GM23338 (cell line): Measurements from ENCODE around the gene GPD2. TPM values are rescaled to one million over a fixed set of nuclear protein-coding genes. Genes with fewer than 3 reads are reported as not detected.
A peak's percentile ranks its signal among the peaks of the same experiment; 100 is the strongest.

Experiments used
- ATAC-seq: fragments of 200-7000 bp; cut with Tn5 transposase; 3 replicates; pipeline ENCODE4 v1.9.1; 2020
- DNase-seq: peaks from one replicate; pipeline ENCODE4 v3.0.0-alpha.2; 2015; ENCODE audit warnings: low spot score
- H2AFZ ChIP-seq: fragments of 200-600 bp; sonication (generic); 2 replicates; pipeline ENCODE4 v1.8.0; 2016; ENCODE audit warnings: antibody characterized with exemption, mild to moderate bottlenecking, moderate library complexity
- H3F3A ChIP-seq: fragments of 200-600 bp; sonication (generic); replicated peaks from 2 replicates; pipeline ENCODE4 v1.8.0; 2017; ENCODE audit warnings: antibody characterized with exemption, mixed run types, low read depth
- H3K27ac ChIP-seq: fragments of 200-600 bp; sonication (generic); 2 replicates; pipeline ENCODE4 v1.6.1; 2016; ENCODE audit warnings: low read depth
- H3K27me3 ChIP-seq: fragments of 200-600 bp; sonication (generic); 2 replicates; pipeline ENCODE4 v1.8.0; 2016; ENCODE audit warnings: mild to moderate bottlenecking, mixed run types, moderate library complexity; ENCODE audit not compliant: insufficient read depth
- H3K36me3 ChIP-seq: fragments of 200-600 bp; sonication (generic); 2 replicates; pipeline ENCODE4 v1.8.0; 2016; ENCODE audit warnings: mild to moderate bottlenecking; ENCODE audit not compliant: insufficient read depth
- H3K4me1 ChIP-seq: fragments of 200-600 bp; sonication (generic); 2 replicates; pipeline ENCODE4 v1.8.0; 2016; ENCODE audit warnings: mild to moderate bottlenecking, moderate library complexity; ENCODE audit not compliant: insufficient read depth
- H3K4me2 ChIP-seq: fragments of 200-600 bp; sonication (generic); 2 replicates; pipeline ENCODE4 v1.7.1; 2017; ENCODE audit warnings: mixed run types
- H3K4me3 ChIP-seq: fragments of 200-600 bp; sonication (generic); 2 replicates; pipeline ENCODE4 v1.6.1; 2016; ENCODE audit warnings: mixed run types
- H3K79me2 ChIP-seq: fragments of 200-600 bp; sonication (generic); replicated peaks from 2 replicates; pipeline ENCODE4 v1.8.0; 2017; ENCODE audit warnings: mild to moderate bottlenecking; ENCODE audit not compliant: insufficient read depth
- H3K9me2 ChIP-seq: fragments of 200-600 bp; sonication (generic); 2 replicates; pipeline ENCODE4 v1.8.0; 2017; ENCODE audit not compliant: insufficient read depth
- H4K20me1 ChIP-seq: fragments of 200-600 bp; sonication (generic); replicated peaks from 2 replicates; pipeline ENCODE4 v1.8.0; 2017; ENCODE audit warnings: mild to moderate bottlenecking; ENCODE audit not compliant: insufficient read depth
- H3K27ac Mint-ChIP-seq: 2 replicates; pipeline ENCODE4 v1.8.0; 2020; ENCODE audit warnings: inconsistent platforms, mild to moderate bottlenecking, moderate library complexity, mixed read lengths
- H3K27me3 Mint-ChIP-seq: 3 replicates; pipeline ENCODE4 v1.8.0; 2022; ENCODE audit warnings: low read depth, mild to moderate bottlenecking, moderate library complexity, mixed read lengths, inconsistent platforms; ENCODE audit not compliant: insufficient read depth, poor library complexity
- H3K36me3 Mint-ChIP-seq: 3 replicates; pipeline ENCODE4 v1.8.0; 2021; ENCODE audit warnings: low read depth, mild to moderate bottlenecking, inconsistent platforms, moderate library complexity, mixed read lengths
- H3K4me1 Mint-ChIP-seq: 3 replicates; pipeline ENCODE4 v1.8.0; 2020; ENCODE audit warnings: mild to moderate bottlenecking, inconsistent platforms, mixed read lengths
- H3K4me3 Mint-ChIP-seq: 3 replicates; pipeline ENCODE4 v1.8.0; 2021; ENCODE audit warnings: moderate library complexity, mild to moderate bottlenecking, inconsistent platforms, mixed read lengths
- H3K9me3 Mint-ChIP-seq: 3 replicates; pipeline ENCODE4 v1.8.0; 2020; ENCODE audit warnings: moderate library complexity, mild to moderate bottlenecking, inconsistent platforms, mixed read lengths
- CREB1 ChIP-seq: fragments of 250-450 bp; sonication (Bioruptor Pico); IDR thresholded peaks from 2 replicates; pipeline ENCODE4 v1.5.0; 2020; ENCODE audit warnings: low read depth, mild to moderate bottlenecking, moderate library complexity
- EZH2phosphoT487 ChIP-seq: fragments of 200-600 bp; sonication (generic); IDR thresholded peaks from one replicate; pipeline ENCODE4 v1.8.1; 2018; ENCODE audit warnings: antibody characterized with exemption; ENCODE audit not compliant: unreplicated experiment
- POLR2AphosphoS5 ChIP-seq: IDR thresholded peaks from 2 replicates; pipeline ENCODE4 v1.6.1; 2016; ENCODE audit warnings: antibody characterized with exemption, low read depth
- STAT1 ChIP-seq: IDR thresholded peaks from one replicate; pipeline ENCODE4 v1.6.1; 2016; ENCODE audit warnings: antibody characterized with exemption; ENCODE audit not compliant: unreplicated experiment
- ZNF114 ChIP-seq: fragments of 250-450 bp; sonication (Bioruptor Pico); IDR thresholded peaks from 2 replicates; pipeline ENCODE4 v1.5.0; 2020; ENCODE audit warnings: mild to moderate bottlenecking, moderate library complexity
- ZNF331 ChIP-seq: fragments of 250-450 bp; sonication (Bioruptor Pico); IDR thresholded peaks from 2 replicates; pipeline ENCODE4 v1.5.0; 2020; ENCODE audit warnings: low read depth, mild to moderate bottlenecking, moderate library complexity
- long read RNA-seq: library from polyadenylated mRNA; unstranded; transcript quantifications from one replicate; pipeline ENCODE4 v2.0.0, GENCODE V29; 2020; ENCODE audit not compliant: unreplicated experiment
- polyA plus RNA-seq: library from polyadenylated mRNA; unstranded; fragments of >200 nt; fragmentation: Nextera tagmentation; extraction: Ambion mirVana; gene quantifications from 2 replicates; pipeline ENCODE4 v1.2.1, GENCODE V29; 2016
- total RNA-seq: library from RNA; depleted of rRNA; stranded (reverse); fragments of >200 nt; shearing (Covaris generic); gene quantifications from 2 replicates; pipeline ENCODE4 v1.2.3, GENCODE V29; 2014; rRNA removed
- TF ChIP-seq, protein P1 (sequence below): IDR thresholded peaks from 2 replicates; pipeline ENCODE4 v1.6.1; 2016; ENCODE audit warnings: antibody characterized with exemption
- TF ChIP-seq, protein P2 (sequence below), 2 experiments: fragments of 200-600 bp in 1 of 2; sonication (generic) in 1 of 2; conservative IDR thresholded peaks; 2 replicates each; pipeline versions ENCODE4 v1.5.1 to v1.6.1; 2016 to 2017; ENCODE audit warnings: antibody characterized with exemption in 2 of 2, low read depth in 2 of 2, mild to moderate bottlenecking in 2 of 2, moderate library complexity in 1 of 2

The GPD2 gene
- total RNA-seq: 67.4 and 83.2 TPM in 2 replicates
- polyA plus RNA-seq: 7.6 and 9.4 TPM in 2 replicates
- long read RNA-seq, partial matches to known transcripts: 0 of 1 reads
- long read RNA-seq, other reads (novel, unspliced or antisense): 1 of 1 reads

DNA sequence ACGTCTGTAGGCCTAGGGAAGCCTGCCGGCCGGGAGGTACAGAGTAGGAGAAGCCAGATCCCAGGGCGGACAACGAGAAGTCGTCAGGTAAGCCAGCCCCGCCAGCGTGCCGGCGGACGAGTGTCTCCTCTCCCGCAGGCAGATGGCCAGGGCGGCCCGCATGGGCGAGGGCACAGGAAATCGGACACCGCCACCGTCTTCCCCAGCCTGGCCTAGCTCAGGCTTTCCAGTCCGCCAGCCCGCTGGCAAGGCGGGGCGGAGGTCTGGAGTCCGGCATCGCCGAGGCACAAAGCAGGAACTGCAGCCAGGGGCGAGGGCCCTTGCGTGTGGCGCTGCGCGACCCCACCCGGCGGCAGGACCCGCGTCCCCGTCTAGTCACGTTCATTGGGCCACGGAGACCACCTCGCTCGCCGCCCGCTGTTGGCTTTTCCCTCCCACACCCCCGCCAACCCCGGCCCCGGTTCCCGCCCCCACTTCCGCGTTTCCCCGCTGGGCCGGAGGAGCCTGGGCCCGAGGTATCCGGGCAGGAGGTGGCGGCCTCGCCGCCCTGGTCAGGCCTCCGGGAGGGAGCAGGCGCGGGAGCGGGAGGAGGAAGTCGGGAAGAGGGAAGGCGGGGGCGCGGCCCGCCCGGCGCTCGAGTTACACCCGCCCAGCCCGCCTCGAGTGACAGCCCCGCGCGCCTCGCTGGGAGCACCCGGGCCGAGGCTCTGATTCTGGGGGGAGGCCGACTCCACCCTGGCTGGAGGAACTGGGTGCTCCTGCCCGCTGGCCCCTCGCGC, at the start of gene GPD2:
TSS of gene GPD2 (plus strand) at position 662 of the 779 bp plus-strand sequence. CDS start 39,727 bp downstream, outside the sequence.
- H3F3A ChIP-seq: no peaks in the 10 kb centered on the region
- peak within 1 kb of the TSS; percentile 88 for H2AFZ ChIP-seq
- H3K36me3 ChIP-seq: no peaks in the 10 kb centered on the region
- ATAC-seq (peak; percentile 92), DNase-seq (peak; percentile 95)
- H3K27ac ChIP-seq: peak within 1 kb of the TSS; percentile 91
- H3K27ac Mint-ChIP-seq: peak within 1 kb of the TSS; percentile 89
- TF ChIP-seq, protein P1, sequence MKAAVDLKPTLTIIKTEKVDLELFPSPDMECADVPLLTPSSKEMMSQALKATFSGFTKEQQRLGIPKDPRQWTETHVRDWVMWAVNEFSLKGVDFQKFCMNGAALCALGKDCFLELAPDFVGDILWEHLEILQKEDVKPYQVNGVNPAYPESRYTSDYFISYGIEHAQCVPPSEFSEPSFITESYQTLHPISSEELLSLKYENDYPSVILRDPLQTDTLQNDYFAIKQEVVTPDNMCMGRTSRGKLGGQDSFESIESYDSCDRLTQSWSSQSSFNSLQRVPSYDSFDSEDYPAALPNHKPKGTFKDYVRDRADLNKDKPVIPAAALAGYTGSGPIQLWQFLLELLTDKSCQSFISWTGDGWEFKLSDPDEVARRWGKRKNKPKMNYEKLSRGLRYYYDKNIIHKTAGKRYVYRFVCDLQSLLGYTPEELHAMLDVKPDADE: 0 out of 2 replicates have a peak, but pooled peaks have one; percentile 0
- no peak for TF ChIP-seq STAT1
- TF ChIP-seq, protein P2, sequence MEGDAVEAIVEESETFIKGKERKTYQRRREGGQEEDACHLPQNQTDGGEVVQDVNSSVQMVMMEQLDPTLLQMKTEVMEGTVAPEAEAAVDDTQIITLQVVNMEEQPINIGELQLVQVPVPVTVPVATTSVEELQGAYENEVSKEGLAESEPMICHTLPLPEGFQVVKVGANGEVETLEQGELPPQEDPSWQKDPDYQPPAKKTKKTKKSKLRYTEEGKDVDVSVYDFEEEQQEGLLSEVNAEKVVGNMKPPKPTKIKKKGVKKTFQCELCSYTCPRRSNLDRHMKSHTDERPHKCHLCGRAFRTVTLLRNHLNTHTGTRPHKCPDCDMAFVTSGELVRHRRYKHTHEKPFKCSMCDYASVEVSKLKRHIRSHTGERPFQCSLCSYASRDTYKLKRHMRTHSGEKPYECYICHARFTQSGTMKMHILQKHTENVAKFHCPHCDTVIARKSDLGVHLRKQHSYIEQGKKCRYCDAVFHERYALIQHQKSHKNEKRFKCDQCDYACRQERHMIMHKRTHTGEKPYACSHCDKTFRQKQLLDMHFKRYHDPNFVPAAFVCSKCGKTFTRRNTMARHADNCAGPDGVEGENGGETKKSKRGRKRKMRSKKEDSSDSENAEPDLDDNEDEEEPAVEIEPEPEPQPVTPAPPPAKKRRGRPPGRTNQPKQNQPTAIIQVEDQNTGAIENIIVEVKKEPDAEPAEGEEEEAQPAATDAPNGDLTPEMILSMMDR (conservative IDR thresholded peaks at IDR 0.05; ENCODE audit: low read depth in 2 of 2): 0 out of 4 replicates have a peak, but pooled peaks of 1 of the 2 experiments have one; percentile 7
- TF ChIP-seq POLR2AphosphoS5: peak; percentile 57; the same call in 1 of the 2 replicates
- H3K79me2 ChIP-seq: peaks cover 28% of the 10 kb centered on the region
- H3K4me1 Mint-ChIP-seq: peaks cover 45% of the 10 kb centered on the region
- H3K4me3 ChIP-seq: peak within 1 kb of the TSS; percentile 73
- no peaks in the 10 kb centered on the region for H4K20me1 ChIP-seq
- H3K4me3 Mint-ChIP-seq: peak within 1 kb of the TSS; percentile 93
- peaks cover 21% of the 10 kb centered on the region for H3K4me1 ChIP-seq
- no peaks in the 10 kb centered on the region for H3K9me3 Mint-ChIP-seq
- peak within 1 kb of the TSS; percentile 87 for H3K4me2 ChIP-seq
- H3K27me3 Mint-ChIP-seq: peaks cover 7% of the 10 kb centered on the region
- peaks cover 3% of the 10 kb centered on the region; the same call in 1 of the 3 replicates for H3K36me3 Mint-ChIP-seq
- H3K9me2 ChIP-seq: no peaks in the 10 kb centered on the region
- H3K27me3 ChIP-seq: no peaks in the 10 kb centered on the region

DNA sequence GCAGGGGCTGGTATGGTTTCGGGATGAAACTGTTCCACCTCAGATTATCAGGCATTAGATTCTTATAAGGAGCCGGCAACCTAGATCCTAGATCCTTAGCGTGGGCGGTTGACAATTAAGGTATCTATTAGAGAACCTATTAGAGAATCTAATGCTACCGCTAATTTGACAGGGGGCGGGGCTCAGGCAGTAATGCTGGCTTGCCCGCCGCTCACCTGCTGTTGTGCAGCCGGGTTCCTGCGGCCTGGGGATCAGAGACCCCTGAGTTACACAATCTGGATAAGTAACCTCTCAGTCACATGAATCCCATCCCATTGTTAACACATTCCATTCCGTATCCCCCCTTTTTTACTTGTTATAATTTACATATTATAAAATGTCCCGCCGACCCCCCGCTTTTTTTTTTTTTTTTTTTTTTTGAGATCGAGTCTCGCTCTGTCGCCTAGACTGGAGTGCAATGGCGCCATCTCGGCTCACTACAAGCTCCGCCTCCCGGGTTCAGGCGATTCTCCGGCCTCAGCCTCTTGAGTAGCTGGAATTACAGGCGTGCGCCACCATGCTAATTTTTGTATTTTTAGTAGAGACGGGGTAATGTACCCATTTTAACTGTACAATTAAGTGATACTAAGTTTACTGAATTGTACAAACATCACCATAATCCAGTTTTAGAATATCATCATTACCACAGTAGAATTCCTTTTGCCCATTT, 42.0 kb upstream of the GPD2 start:
- Histone ChIP-seq H3K36me3 (no peaks in the 10 kb centered on the region), H3K4me2 (0 out of 2 replicates have a peak overlapping the region, but pooled peaks have one; percentile 26), H3K27ac (no peak overlapping the region), H4K20me1 (no peaks in the 10 kb centered on the region), H3K4me1 (no peaks in the 10 kb centered on the region), H3F3A (no peaks in the 10 kb centered on the region), H3K79me2 (no peaks in the 10 kb centered on the region), H3K4me3 (peak overlapping the region; percentile 37; the same call in 1 of the 2 replicates), H3K27me3 (peaks cover 11% of the 10 kb centered on the region), H2AFZ (no peak overlapping the region), H3K9me2 (no peaks in the 10 kb centered on the region; the same call in 1 of the 2 replicates)
- Mint-ChIP-seq H3K4me3 (no peak overlapping the region), H3K27ac (no peak overlapping the region), H3K27me3 (peaks cover 2% of the 10 kb centered on the region), H3K36me3 (no peaks in the 10 kb centered on the region), H3K9me3 (no peaks in the 10 kb centered on the region), H3K4me1 (peaks cover 4% of the 10 kb centered on the region; the same call in 2 of the 3 replicates)
- ATAC-seq: peak; percentile 58
- peak; percentile 29 for DNase-seq
- TF ChIP-seq ZNF331 (no peak), STAT1 (no peak), POLR2AphosphoS5 (no peak), EZH2phosphoT487 (no peak), ZNF114 (CRISPR knock-in tag) (no peak), CREB1 (no peak)
- TF ChIP-seq, protein P1: no peak
